Measurements from ENCODE around the gene EVA1A. TPM values are rescaled to one million over a fixed set of nuclear protein-coding genes. Genes with fewer than 3 reads are reported as not detected.

EVA1A gene
- total and polyA plus RNA-seq, 3 donors from 2014 or later, result 5.2 to 13.8 (median 10.3) TPM

DNA sequence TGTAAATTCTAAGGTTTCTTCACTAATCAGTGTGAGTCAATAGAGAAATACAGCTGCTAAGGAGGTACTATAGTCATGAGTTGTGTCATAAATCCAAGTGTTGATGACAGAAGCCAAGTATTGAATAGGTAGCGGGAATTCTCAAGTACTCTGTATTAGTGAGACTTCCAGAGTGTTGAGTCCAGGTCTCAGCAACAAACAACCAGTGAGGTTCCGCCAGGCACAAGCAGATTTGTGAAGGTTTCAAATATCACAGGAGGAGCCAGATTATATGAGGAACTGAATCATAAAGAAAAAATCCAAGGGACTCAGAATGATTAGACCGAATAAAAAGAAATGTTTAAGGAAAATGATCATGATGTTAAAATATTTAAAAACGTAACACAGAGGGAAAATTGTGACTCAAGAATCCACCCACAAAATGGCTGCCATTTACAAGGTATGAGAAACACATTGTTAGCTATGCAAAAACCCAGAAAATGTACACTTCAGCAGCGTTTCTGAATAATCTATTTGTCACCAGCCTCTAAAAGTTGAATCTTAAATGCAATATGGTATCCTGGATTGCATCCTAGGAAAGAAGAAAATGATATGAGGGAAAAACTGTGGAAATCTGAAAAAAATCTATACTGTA, 27.3 kb upstream of the EVA1A start:
- Histone ChIP-seq H3K9me3 (no peaks in the 10 kb centered on the region), H3K4me1 (no peaks in the 10 kb centered on the region), H3K27me3 (no peaks in the 10 kb centered on the region), H3K27ac (no peak overlapping the region), H3K4me3 (no peak overlapping the region), H3K36me3 (ENCODE audit: low read depth, missing control alignments) (no peaks in the 10 kb centered on the region)
- intact Hi-C loops (cut with DNase I; ENCODE audit: low total_unique reads), result no loop called here
- TF ChIP-seq, protein P1, sequence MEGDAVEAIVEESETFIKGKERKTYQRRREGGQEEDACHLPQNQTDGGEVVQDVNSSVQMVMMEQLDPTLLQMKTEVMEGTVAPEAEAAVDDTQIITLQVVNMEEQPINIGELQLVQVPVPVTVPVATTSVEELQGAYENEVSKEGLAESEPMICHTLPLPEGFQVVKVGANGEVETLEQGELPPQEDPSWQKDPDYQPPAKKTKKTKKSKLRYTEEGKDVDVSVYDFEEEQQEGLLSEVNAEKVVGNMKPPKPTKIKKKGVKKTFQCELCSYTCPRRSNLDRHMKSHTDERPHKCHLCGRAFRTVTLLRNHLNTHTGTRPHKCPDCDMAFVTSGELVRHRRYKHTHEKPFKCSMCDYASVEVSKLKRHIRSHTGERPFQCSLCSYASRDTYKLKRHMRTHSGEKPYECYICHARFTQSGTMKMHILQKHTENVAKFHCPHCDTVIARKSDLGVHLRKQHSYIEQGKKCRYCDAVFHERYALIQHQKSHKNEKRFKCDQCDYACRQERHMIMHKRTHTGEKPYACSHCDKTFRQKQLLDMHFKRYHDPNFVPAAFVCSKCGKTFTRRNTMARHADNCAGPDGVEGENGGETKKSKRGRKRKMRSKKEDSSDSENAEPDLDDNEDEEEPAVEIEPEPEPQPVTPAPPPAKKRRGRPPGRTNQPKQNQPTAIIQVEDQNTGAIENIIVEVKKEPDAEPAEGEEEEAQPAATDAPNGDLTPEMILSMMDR (IDR thresholded peaks at IDR 0.05), result no peak
- TF ChIP-seq POLR2A (IDR thresholded peaks at IDR 0.05), result no peak
- DNase-seq, result no peak
- 87 to 90% methylated on average over 5 of the region's 5 CpGs for WGBS, 2 donors

DNA sequence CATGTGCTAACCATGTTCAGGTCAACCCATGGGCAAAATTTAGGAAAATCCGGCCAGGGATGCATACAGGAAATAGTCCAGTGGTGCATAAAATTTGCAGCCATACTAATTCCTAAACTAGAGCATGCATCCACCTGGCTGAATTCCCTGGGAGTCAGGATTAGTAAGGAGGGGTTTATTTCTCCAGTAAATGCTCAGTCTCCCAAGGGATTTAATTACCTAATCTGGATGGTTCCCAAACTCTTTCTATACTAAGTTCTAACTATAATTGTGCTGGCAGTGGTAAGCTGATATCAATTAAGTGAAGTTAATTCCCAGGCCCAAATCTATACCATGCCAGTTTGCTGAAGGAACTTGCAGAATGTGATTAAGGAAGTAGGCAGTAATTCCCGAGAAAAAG, 26.2 kb upstream of the EVA1A start:
- Histone ChIP-seq H3K27ac (no peak overlapping the region), H3K36me3 (ENCODE audit: low read depth, missing control alignments) (no peaks in the 10 kb centered on the region), H3K4me1 (no peaks in the 10 kb centered on the region), H3K9me3 (no peaks in the 10 kb centered on the region), H3K27me3 (no peaks in the 10 kb centered on the region), H3K4me3 (no peak overlapping the region)
- TF ChIP-seq, protein P1 (IDR thresholded peaks at IDR 0.05), result no peak
- no peak for TF ChIP-seq POLR2A (IDR thresholded peaks at IDR 0.05)
- 83 to 86% methylated on average over 2 of the region's 2 CpGs for WGBS, 2 donors
- no peak for DNase-seq
- intact Hi-C loops (cut with DNase I; ENCODE audit: low total_unique reads), result no loop called here

DNA sequence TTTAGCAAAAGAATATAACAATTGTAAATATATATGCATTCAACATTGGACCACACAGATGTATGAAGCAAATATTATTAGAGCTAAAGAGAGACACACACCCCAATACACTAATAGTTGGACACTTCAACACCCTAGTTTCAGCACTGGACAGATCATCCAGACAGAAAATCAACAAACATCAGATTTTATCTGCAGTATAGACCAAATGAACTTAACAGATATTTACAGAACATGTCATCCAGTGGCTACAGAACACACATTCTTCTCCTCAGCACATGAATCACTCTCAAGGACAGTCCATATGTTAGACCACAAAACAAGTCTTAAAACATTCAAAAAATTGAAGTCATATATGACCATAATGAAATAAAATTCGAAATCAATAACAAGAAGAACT, 22.1 kb upstream of the EVA1A start:
- DNase-seq, result no peak
- TF ChIP-seq, protein P1 (IDR thresholded peaks at IDR 0.05), result no peak
- TF ChIP-seq POLR2A (IDR thresholded peaks at IDR 0.05), result no peak
- intact Hi-C loops (cut with DNase I; ENCODE audit: low total_unique reads), result no loop called here
- Histone ChIP-seq H3K4me1 (no peaks in the 10 kb centered on the region), H3K4me3 (no peak overlapping the region), H3K9me3 (no peaks in the 10 kb centered on the region), H3K27ac (no peak overlapping the region), H3K27me3 (no peaks in the 10 kb centered on the region), H3K36me3 (ENCODE audit: low read depth, missing control alignments) (no peaks in the 10 kb centered on the region)
- WGBS, 2 donors, result 76 to 90% methylated on average over 1 of the region's 1 CpG

GRCh38 chr2:75580606-75581005, 19.9 kb upstream of the EVA1A start:
- Histone ChIP-seq H3K27ac (no peak overlapping the region), H3K4me1 (no peaks in the 10 kb centered on the region), H3K36me3 (ENCODE audit: low read depth, missing control alignments) (no peaks in the 10 kb centered on the region), H3K4me3 (no peak overlapping the region), H3K9me3 (no peaks in the 10 kb centered on the region), H3K27me3 (no peaks in the 10 kb centered on the region)
- no peak for DNase-seq
- intact Hi-C loops (cut with DNase I; ENCODE audit: low total_unique reads), result no loop called here
- no peak for TF ChIP-seq POLR2A (IDR thresholded peaks at IDR 0.05)
- TF ChIP-seq, protein P1 (IDR thresholded peaks at IDR 0.05), result no peak
- WGBS, 2 donors, result 92 to 94% methylated on average over 1 of the region's 1 CpG

DNA sequence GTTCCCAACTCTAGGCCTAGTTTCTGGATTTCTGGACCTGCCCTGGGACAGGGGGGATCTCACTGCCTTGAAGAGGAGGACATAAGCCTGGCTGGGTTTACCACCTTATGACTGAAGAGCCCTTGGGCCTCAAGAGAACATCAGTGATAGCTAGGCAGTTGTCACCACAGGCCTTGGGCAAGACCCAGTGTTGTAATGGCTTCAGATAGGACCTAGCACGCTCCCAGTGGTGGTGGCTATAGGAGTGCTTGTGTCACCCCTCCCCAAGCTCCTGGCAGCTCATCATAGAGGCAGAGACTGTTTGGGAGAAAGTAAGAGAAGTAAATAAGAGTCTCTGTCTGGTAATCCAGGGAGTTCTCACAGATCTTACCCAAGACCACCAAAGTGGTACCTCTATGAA, 19.4 kb upstream of the EVA1A start:
- DNase-seq, result no peak
- no peak overlapping the region for H3K27ac ChIP-seq
- no peaks in the 10 kb centered on the region for H3K9me3 ChIP-seq
- H3K36me3 ChIP-seq (ENCODE audit: low read depth, missing control alignments), result no peaks in the 10 kb centered on the region
- WGBS, 2 donors, result 100% methylated on average over 1 of the region's 1 CpG
- no peaks in the 10 kb centered on the region for H3K4me1 ChIP-seq
- intact Hi-C loops (cut with DNase I; ENCODE audit: low total_unique reads), result no loop called here
- no peak overlapping the region for H3K4me3 ChIP-seq
- H3K27me3 ChIP-seq, result no peaks in the 10 kb centered on the region
- TF ChIP-seq POLR2A (IDR thresholded peaks at IDR 0.05), result no peak

Measured in testis (tissue), 3 donors.